A673 (cell line): ENCODE measurements around the gene MAP2. TPM values are rescaled to one million over a fixed set of nuclear protein-coding genes. Genes with fewer than 3 reads are reported as not detected.

Source experiments
- BruUV-seq: library from RNA; stranded (reverse); fragments of 400-500 nt; replicated peaks from 2 replicates; lab custom pipeline; 2021; lab: Mats Ljungman, UMichigan
- CTCF ChIA-PET: fragments of 300-600 bp; sonication (Branson Sonifier 250); formaldehyde crosslinking; loops from one replicate; lab custom pipeline; 2022; ENCODE audit warnings: antibody characterized with exemption; lab: Charles Lee
- POLR2A ChIA-PET: fragments of 300-600 bp; sonication (Branson Sonifier 250); formaldehyde crosslinking; loops from one replicate; lab custom pipeline; 2022; ENCODE audit warnings: antibody characterized with exemption; ENCODE audit not compliant: low non-redundant PET; lab: Charles Lee
- DNase-seq: peaks from one replicate; pipeline ENCODE4 v3.0.0-alpha.2; 2015; ENCODE audit warnings: low spot score
- H3K27ac ChIP-seq: fragments of 200-600 bp; sonication (generic); 2 replicates; pipeline ENCODE4 v1.5.1; 2016; ENCODE audit warnings: mixed run types, low read depth, mild to moderate bottlenecking, mixed read lengths, antibody characterized with exemption, low read length; ENCODE audit not compliant: poor library complexity, severe bottlenecking
- H3K27me3 ChIP-seq: fragments of 200-600 bp; sonication (generic); replicated peaks from 2 replicates; pipeline ENCODE4 v1.6.1; 2017; ENCODE audit warnings: mixed run types, low read depth, mild to moderate bottlenecking, mixed read lengths, antibody characterized with exemption, low read length; ENCODE audit not compliant: insufficient read depth, poor library complexity
- H3K36me3 ChIP-seq: fragments of 200-600 bp; sonication (generic); 2 replicates; pipeline ENCODE4 v1.6.1; 2016; ENCODE audit warnings: mixed run types, mild to moderate bottlenecking, mixed read lengths, antibody characterized with exemption, low read length; ENCODE audit not compliant: insufficient read depth, poor library complexity, severe bottlenecking
- H3K4me1 ChIP-seq: fragments of 200-600 bp; sonication (generic); 2 replicates; pipeline ENCODE4 v1.6.1; 2017; ENCODE audit warnings: mixed run types, mild to moderate bottlenecking, mixed read lengths, antibody characterized with exemption, low read length; ENCODE audit not compliant: insufficient read depth, poor library complexity, severe bottlenecking
- H3K4me3 ChIP-seq: fragments of 200-600 bp; sonication (generic); 2 replicates; pipeline ENCODE4 v1.5.1; 2016; ENCODE audit warnings: low read depth, mixed run types, mild to moderate bottlenecking, mixed read lengths, low read length; ENCODE audit not compliant: poor library complexity, severe bottlenecking
- H3K9me3 ChIP-seq: fragments of 200-600 bp; sonication (generic); 2 replicates; pipeline ENCODE4 v1.6.1; 2016; ENCODE audit warnings: mixed run types, low read depth, mild to moderate bottlenecking, mixed read lengths, antibody characterized with exemption, low read length; ENCODE audit not compliant: poor library complexity, severe bottlenecking
- EZH2 ChIP-seq: fragments of 200-600 bp; sonication (generic); IDR thresholded peaks from 2 replicates; pipeline ENCODE4 v1.6.1; 2017; ENCODE audit warnings: borderline replicate concordance, low read depth, mild to moderate bottlenecking, mixed read lengths, antibody characterized with exemption, low read length; ENCODE audit not compliant: poor library complexity, severe bottlenecking
- intact Hi-C: fragments of 100-400 bp; cut with micrococcal nuclease; formaldehyde crosslinking; loops from one replicate; pipeline ENCODE4 v1.10.0; 2022; ENCODE audit not compliant: unreplicated experiment
- total RNA-seq: library from RNA; stranded (reverse); gene quantifications from 2 replicates; pipeline ENCODE4 v1.2.3, GENCODE V29; 2021
- TF ChIP-seq, protein P1 (sequence below): fragments of 300-800, 200-600 bp; sonication (generic); conservative IDR thresholded peaks from 2 replicates; pipeline ENCODE4 v1.5.1; 2017; ENCODE audit warnings: low read depth, mild to moderate bottlenecking, antibody characterized with exemption, low read length, moderate library complexity, mixed read lengths

The MAP2 gene
- total RNA-seq, 1 experiment from 2014 or later, result 1.7 TPM

DNA sequence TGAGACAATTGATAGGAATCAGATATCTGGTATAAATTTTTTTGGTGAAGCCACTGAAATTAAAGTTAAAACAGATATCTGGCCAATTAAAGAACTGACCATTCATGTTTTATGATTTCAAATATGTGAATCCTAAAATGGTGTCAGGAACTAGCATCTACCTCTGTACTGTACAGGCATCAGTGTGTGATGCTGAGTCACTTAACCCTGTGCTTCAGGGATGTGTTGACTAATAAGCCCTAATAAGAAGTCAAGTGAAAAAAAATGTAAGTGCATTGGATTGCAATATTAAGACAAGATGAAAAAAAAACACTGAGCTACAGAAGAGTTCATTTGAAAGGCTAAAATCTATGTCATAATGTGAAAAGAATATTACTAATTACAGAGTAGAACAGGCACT lies 338.7 kb downstream of the MAP2 start:
- BruUV-seq, result no TSS peak
- peaks cover 53% of the 10 kb centered on the region for H3K27me3 ChIP-seq
- no peak for TF ChIP-seq EZH2
- TF ChIP-seq, protein P1, sequence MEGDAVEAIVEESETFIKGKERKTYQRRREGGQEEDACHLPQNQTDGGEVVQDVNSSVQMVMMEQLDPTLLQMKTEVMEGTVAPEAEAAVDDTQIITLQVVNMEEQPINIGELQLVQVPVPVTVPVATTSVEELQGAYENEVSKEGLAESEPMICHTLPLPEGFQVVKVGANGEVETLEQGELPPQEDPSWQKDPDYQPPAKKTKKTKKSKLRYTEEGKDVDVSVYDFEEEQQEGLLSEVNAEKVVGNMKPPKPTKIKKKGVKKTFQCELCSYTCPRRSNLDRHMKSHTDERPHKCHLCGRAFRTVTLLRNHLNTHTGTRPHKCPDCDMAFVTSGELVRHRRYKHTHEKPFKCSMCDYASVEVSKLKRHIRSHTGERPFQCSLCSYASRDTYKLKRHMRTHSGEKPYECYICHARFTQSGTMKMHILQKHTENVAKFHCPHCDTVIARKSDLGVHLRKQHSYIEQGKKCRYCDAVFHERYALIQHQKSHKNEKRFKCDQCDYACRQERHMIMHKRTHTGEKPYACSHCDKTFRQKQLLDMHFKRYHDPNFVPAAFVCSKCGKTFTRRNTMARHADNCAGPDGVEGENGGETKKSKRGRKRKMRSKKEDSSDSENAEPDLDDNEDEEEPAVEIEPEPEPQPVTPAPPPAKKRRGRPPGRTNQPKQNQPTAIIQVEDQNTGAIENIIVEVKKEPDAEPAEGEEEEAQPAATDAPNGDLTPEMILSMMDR, result no peak
- DNase-seq, result no peak
- no peaks in the 10 kb centered on the region for H3K9me3 ChIP-seq
- ChIA-PET CTCF (no interaction called here), POLR2A (no interaction called here)
- no peaks in the 10 kb centered on the region for H3K36me3 ChIP-seq
- intact Hi-C loops, result no loop called here
- H3K27ac ChIP-seq, result no peak overlapping the region
- no peaks in the 10 kb centered on the region for H3K4me1 ChIP-seq
- H3K4me3 ChIP-seq, result no peak overlapping the region

DNA sequence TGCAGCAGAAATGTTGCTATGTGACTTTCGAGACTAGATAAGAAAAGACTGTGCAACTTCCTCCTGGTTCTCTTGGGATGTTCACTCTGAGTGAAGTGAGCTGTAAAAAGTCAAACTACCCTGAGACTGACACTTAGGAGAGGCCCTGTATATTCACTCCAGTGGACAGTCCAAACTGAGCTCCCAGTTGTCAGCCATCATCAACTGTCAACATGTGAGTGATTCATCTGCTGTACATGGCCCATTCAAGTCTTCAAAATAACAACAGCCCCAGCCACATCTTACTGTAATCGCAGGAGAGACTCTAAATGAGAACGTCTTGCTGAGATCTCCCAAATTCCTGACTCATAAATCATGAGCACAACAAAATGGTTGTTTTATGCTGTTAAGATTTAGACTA lies 339.3 kb downstream of the MAP2 start:
- DNase-seq, result no peak
- BruUV-seq, result no TSS peak
- Histone ChIP-seq H3K4me3 (no peak overlapping the region), H3K9me3 (no peaks in the 10 kb centered on the region), H3K4me1 (no peaks in the 10 kb centered on the region), H3K27me3 (peaks cover 53% of the 10 kb centered on the region), H3K36me3 (no peaks in the 10 kb centered on the region), H3K27ac (no peak overlapping the region)
- intact Hi-C loops, result no loop called here
- CTCF ChIA-PET, result no interaction called here
- TF ChIP-seq, protein P1, result no peak
- no peak for TF ChIP-seq EZH2
- POLR2A ChIA-PET, result no interaction called here

DNA sequence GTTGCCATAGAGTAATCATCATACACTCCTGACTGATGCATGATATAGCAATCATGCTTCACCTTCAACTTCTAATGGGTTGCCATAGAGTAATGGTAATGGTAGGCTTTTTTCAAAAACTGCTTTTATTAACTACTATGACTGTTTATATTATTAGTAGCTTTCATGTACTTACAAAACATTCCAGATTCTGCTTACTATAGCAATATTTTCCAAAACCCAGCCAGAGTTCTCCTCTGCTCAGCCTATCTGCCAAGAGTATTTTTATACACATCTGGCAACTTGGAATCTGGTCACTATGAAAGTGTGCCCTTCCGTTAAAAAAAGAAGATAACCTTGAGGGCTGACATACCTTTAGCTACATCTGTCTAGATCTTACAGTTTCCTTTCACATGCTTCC lies 342.8 kb downstream of the MAP2 start:
- BruUV-seq, result no TSS peak
- H3K4me1 ChIP-seq, result no peaks in the 10 kb centered on the region
- POLR2A ChIA-PET, result no interaction called here
- no peak overlapping the region for H3K27ac ChIP-seq
- H3K9me3 ChIP-seq, result no peaks in the 10 kb centered on the region
- H3K4me3 ChIP-seq, result no peak overlapping the region
- H3K27me3 ChIP-seq, result peaks cover 46% of the 10 kb centered on the region
- H3K36me3 ChIP-seq, result no peaks in the 10 kb centered on the region
- CTCF ChIA-PET, result no interaction called here
- DNase-seq, result no peak
- no peak for TF ChIP-seq EZH2
- TF ChIP-seq, protein P1, result no peak
- intact Hi-C loops, result no loop called here
